Uterus (tissue), 4 donors: ENCODE measurements around the gene C13orf46. TPM values are rescaled to one million over a fixed set of nuclear protein-coding genes. Genes with fewer than 3 reads are reported as not detected.

Source experiments
- DNase-seq, 2 donors: peaks; one replicate each; pipeline ENCODE4 v3.0.0-alpha.2; 2019 to 2020
- H3K27ac ChIP-seq, 2 donors: fragments of 200-600 bp; sonication (generic); 1 replicate in 1 of 2; 2 replicates in 1 of 2; pipeline ENCODE4 v1.5.1; 2016 to 2018
- H3K27me3 ChIP-seq, 2 donors: fragments of 200-600 bp; sonication (generic); one replicate each; pipeline ENCODE4 v1.5.1; 2018 to 2019; ENCODE audit warnings: control low read depth in 1 of 2
- H3K36me3 ChIP-seq, 2 donors: fragments of 200-600 bp; sonication (generic); one replicate each; pipeline ENCODE4 v1.5.1; 2019; ENCODE audit warnings: control low read depth in 1 of 2
- H3K4me1 ChIP-seq, 2 donors: fragments of 200-600 bp; sonication (generic); one replicate each; pipeline ENCODE4 v1.5.1; 2018 to 2019; ENCODE audit warnings: control low read depth in 1 of 2
- H3K4me3 ChIP-seq, 2 donors: fragments of 200-600 bp; sonication (generic); 1 replicate in 1 of 2; 2 replicates in 1 of 2; pipeline ENCODE4 v1.5.1; 2018 to 2019; ENCODE audit warnings: mild to moderate bottlenecking in 1 of 2
- H3K9me3 ChIP-seq, 2 donors: fragments of 200-600 bp; sonication (generic); one replicate each; pipeline ENCODE4 v1.5.1; 2019; ENCODE audit warnings: control low read depth in 1 of 2
- CTCF ChIP-seq, 4 experiments: fragments of 200-600 bp in 2 of 4; fragments of 450-650 bp in 2 of 4; sonication (generic) in 2 of 4; IDR thresholded peaks; one replicate each; pipeline ENCODE4 v1.5.1; 2016 to 2019; ENCODE audit warnings: antibody characterized with exemption in 4 of 4, mild to moderate bottlenecking in 2 of 4, moderate library complexity in 1 of 4
- POLR2A ChIP-seq, 2 donors: fragments of 450-650 bp; IDR thresholded peaks; one replicate each; pipeline ENCODE4 v1.6.1; 2016; ENCODE audit warnings: antibody characterized with exemption in 2 of 2, mild to moderate bottlenecking in 1 of 2, moderate library complexity in 1 of 2
- intact Hi-C: fragments of 100-400 bp; cut with DNase I; formaldehyde crosslinking; loops from one replicate; pipeline ENCODE4 v1.15.1; 2023; ENCODE audit warnings: low total_unique reads
- total RNA-seq, 4 donors: library from RNA; depleted of rRNA in 3 of 4; stranded (reverse); fragments of >200 nt in 3 of 4; gene quantifications; one replicate each; pipeline versions ENCODE4 v1.1.0 to v1.2.4, GENCODE V29; 2014 to 2023
- donor health status: DM: yes; HTN: yes; CAD: no.

The C13orf46 gene
- total RNA-seq, 4 donors from 2014 or later: 0.07 to 1.7 TPM; not detected in 2

GRCh38 chr13:113967206-113967720, 6.6 kb downstream of the C13orf46 start:
- Histone ChIP-seq H3K27ac (no peak overlapping the region), H3K36me3 (no peaks in the 10 kb centered on the region), H3K4me3 (no peak overlapping the region), H3K27me3 (no peaks in the 10 kb centered on the region), H3K9me3 (no peaks in the 10 kb centered on the region), H3K4me1 (no peaks in the 10 kb centered on the region)
- DNase-seq: no peak
- TF ChIP-seq POLR2A (IDR thresholded peaks at IDR 0.05) (no peak), CTCF (IDR thresholded peaks at IDR 0.05) (no peak)
- intact Hi-C loops: no loop called here

- no peak for TF ChIP-seq POLR2A (IDR thresholded peaks at IDR 0.05)
- no peak for TF ChIP-seq CTCF (IDR thresholded peaks at IDR 0.05)
- DNase-seq: no peak
- Histone ChIP-seq H3K27ac (no peak overlapping the region), H3K27me3 (no peaks in the 10 kb centered on the region), H3K9me3 (no peaks in the 10 kb centered on the region), H3K4me1 (no peaks in the 10 kb centered on the region), H3K4me3 (no peak overlapping the region), H3K36me3 (no peaks in the 10 kb centered on the region)
- intact Hi-C loops: no loop called here
Observed at GRCh38 chr13:113965968-113966884, 7.7 kb downstream of the C13orf46 start.

GRCh38 chr13:113965383-113965874, 8.4 kb downstream of the C13orf46 start:
- no peak overlapping the region for H3K27ac ChIP-seq
- H3K4me1 ChIP-seq: no peaks in the 10 kb centered on the region
- intact Hi-C loops: no loop called here
- H3K4me3 ChIP-seq: no peak overlapping the region
- DNase-seq: no peak
- TF ChIP-seq CTCF (IDR thresholded peaks at IDR 0.05) (no peak), POLR2A (IDR thresholded peaks at IDR 0.05) (no peak)
- no peaks in the 10 kb centered on the region for H3K36me3 ChIP-seq
- H3K27me3 ChIP-seq: no peaks in the 10 kb centered on the region
- H3K9me3 ChIP-seq: no peaks in the 10 kb centered on the region

- H3K27me3 ChIP-seq: no peaks in the 10 kb centered on the region
- H3K27ac ChIP-seq: no peak overlapping the region
- H3K9me3 ChIP-seq: no peaks in the 10 kb centered on the region
- H3K4me3 ChIP-seq: no peak overlapping the region
- TF ChIP-seq POLR2A (IDR thresholded peaks at IDR 0.05) (no peak), CTCF (IDR thresholded peaks at IDR 0.05) (no peak)
- no peaks in the 10 kb centered on the region for H3K4me1 ChIP-seq
- no peak for DNase-seq
- no peaks in the 10 kb centered on the region for H3K36me3 ChIP-seq
- intact Hi-C loops: no loop called here
Observed at GRCh38 chr13:113964251-113964995, 9.5 kb downstream of the C13orf46 start.
